NB4 (cell line): ENCODE measurements around the gene CSPG4.
"Not testable (repeated sequence)": the region's sequence is repeated elsewhere in the genome, so short reads cannot be mapped to it uniquely, and the experiment has no call there.

Experiments used
- DNase-seq: peaks from one replicate; pipeline ENCODE4 v3.0.0; 2010; ENCODE audit warnings: low read depth
- H3K4me3 ChIP-seq: one replicate; pipeline ENCODE4 v1.5.1; 2011; ENCODE audit warnings: mild to moderate bottlenecking, low read depth, low read length, moderate library complexity
- CTCF ChIP-seq: IDR thresholded peaks from one replicate; pipeline ENCODE4 v1.5.1; 2012; ENCODE audit warnings: low read depth, low read length
- MYC ChIP-seq: IDR thresholded peaks from 2 replicates; pipeline ENCODE4 v1.6.1; 2011; ENCODE audit warnings: low read depth, low read length
- POLR2A ChIP-seq: IDR thresholded peaks from 2 replicates; pipeline ENCODE4 v1.6.1; 2011; ENCODE audit warnings: mild to moderate bottlenecking; ENCODE audit not compliant: insufficient read length; ENCODE audit errors: extremely low read depth
- TF ChIP-seq, protein P1 (sequence below): IDR thresholded peaks from 2 replicates; pipeline ENCODE4 v1.6.1; 2011; ENCODE audit warnings: low read depth, low read length

The CSPG4 gene

GRCh38 chr15:75704618-75705017 is 8.0 kb downstream of the CSPG4 start:
- DNase-seq = no peak
- no peak overlapping the region for H3K4me3 ChIP-seq
- TF ChIP-seq POLR2A = no peak
- TF ChIP-seq, protein P1, sequence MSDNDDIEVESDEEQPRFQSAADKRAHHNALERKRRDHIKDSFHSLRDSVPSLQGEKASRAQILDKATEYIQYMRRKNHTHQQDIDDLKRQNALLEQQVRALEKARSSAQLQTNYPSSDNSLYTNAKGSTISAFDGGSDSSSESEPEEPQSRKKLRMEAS = no peak

- TF ChIP-seq, protein P1 = no peak
- no peak for TF ChIP-seq POLR2A
- TF ChIP-seq CTCF = no peak
- no peak for TF ChIP-seq MYC
- H3K4me3 ChIP-seq = no peak overlapping the region
- no peak for DNase-seq
Measured at GRCh38 chr15:75704263-75704615, 8.4 kb downstream of the CSPG4 start.

- not testable (repeated sequence) for H3K4me3 ChIP-seq
- peak; percentile 52 for DNase-seq
Measured at GRCh38 chr15:75703440-75704262, 9.0 kb downstream of the CSPG4 start.

- no peak overlapping the region for H3K4me3 ChIP-seq
- DNase-seq = peak; percentile 72
- TF ChIP-seq, protein P1 = 0 out of 2 replicates have a peak, but pooled peaks have one; percentile 26
- TF ChIP-seq POLR2A = no peak
Measured at GRCh38 chr15:75702436-75702835, 10.2 kb downstream of the CSPG4 start.

DNA sequence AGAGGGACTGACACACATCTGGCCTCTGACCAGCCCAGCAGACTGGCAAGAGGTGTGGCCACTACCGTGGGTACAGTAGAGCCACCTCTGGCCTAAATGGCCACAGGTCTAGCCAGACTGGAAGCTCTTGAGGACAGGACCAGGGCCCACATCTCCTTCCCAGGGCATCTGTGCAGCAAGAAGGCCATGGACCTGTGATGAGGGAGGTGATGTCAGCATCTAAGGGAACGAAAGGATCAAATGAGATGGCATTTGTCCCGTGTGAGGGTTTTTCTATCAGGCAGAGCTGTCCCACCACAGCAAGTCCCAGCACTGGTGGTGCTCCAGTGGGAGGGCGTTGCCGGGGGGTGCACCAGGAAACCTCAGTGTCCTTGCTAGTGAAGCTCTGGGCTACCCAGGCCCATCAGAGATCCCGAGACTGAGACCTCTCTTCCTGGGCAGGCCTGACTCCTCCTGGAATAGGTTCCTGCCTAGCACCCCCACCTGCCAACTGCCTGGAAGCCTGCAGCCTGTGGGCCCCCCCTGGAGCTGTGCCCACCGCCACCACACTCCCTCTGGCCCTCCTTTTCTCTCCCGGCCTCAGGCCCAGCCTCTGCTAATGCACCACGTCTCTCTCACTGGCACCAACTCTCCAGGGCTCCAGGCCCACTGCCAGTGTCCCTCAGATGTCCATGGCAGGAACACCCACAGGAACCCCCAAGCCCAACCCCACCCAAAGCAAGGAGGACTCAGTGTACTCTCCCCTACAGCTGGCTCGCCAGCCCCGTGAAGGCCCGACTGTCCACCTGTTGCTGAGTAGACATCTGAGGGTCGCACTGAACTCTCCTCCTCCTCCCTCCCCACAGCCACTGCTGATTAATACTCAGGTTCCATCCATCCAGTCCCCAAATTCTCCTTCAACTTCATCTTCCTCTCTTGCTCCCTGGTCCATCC is 11.3 kb downstream of the CSPG4 start:
- DNase-seq, H3K4me3 ChIP-seq: not testable (repeated sequence)

- DNase-seq = peak; percentile 98
- TF ChIP-seq, protein P1 = 0 out of 2 replicates have a peak, but pooled peaks have one; percentile 8
- peak; percentile 46 for TF ChIP-seq MYC
- peak overlapping the region; percentile 25 for H3K4me3 ChIP-seq
Measured at GRCh38 chr15:75699961-75700874, 12.4 kb downstream of the CSPG4 start.

GRCh38 chr15:75699517-75699916 is 13.1 kb downstream of the CSPG4 start:
- DNase-seq = peak; percentile 89
- peak overlapping the region; percentile 25 for H3K4me3 ChIP-seq

DNA sequence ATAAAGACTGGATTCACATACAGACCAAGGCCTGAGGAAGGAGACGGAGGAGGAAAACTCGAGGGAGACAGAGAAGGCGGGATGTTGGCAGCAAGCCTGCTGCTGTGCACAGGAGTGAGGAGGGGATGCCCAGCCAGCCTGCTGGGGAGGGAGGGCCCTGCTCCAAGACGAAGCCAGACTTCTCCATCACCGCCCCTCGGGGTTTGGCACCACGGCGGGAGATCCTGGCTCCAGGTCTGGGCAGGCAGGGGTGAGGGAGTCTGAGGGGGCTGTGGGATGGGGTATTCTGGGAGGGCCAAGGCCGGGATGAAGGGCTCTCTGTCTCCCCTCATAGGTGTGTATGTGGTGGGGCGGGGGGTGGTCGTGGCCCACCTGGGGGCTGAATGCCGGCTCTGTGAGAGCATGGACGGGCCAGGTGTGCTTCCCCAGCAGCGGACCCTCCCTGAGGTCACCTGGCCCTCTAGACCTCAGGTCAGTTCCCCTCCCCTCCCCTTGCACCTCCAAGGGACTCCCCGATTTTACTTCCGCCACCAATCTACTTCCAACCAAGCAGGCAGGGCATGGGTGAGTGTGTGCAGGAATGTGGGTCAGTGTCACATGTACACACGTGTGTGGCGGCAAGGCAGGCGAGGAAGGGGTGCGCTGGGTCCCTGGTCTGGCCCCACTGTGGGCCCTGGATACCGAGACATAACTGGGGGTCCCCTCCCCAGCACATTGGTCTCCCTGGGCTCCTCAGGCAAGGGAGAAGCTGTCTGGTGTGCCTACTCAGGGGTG is 14.5 kb downstream of the CSPG4 start:
- not testable (repeated sequence) for DNase-seq, H3K4me3 ChIP-seq

DNA sequence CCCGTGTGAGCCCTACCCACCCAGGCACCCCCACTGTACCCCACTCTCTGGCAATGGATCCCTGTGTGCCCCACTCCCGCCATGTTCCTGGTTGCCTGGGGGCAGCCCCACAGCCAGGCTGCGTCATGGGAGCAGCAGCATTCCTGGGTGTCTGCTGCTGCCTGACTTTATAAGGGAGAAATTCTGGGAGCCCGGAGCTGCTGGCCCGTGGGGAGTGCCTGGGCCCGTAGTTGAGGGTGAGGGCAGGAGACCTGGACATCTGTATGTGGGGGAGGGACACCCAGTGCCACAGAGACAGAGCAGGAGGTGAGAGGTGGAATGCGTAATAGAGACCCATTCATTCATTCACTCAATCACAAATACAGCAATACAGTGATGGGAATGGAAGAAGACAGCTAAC is 15.1 kb downstream of the CSPG4 start:
- no peak overlapping the region for H3K4me3 ChIP-seq
- TF ChIP-seq, protein P1 = no peak
- no peak for TF ChIP-seq POLR2A
- TF ChIP-seq CTCF = no peak
- no peak for TF ChIP-seq MYC
- no peak for DNase-seq
